Measurements from ENCODE around the gene TMEM59.
A peak's percentile ranks its signal among the peaks of the same experiment; 100 is the strongest.

Gene TMEM59

GRCh38 chr1:53982034-53982762 lies 70.8 kb downstream of the TMEM59 start:
- peak in 3 of 14 donors; percentile 1 to 20 (median 8) for DNase-seq

- no peak for DNase-seq
Measured at GRCh38 chr1:53981220-53981619, 71.8 kb downstream of the TMEM59 start.

- no peak for DNase-seq
Measured at GRCh38 chr1:53979712-53980450, 73.1 kb downstream of the TMEM59 start.
